Measurements from ENCODE around the gene HDAC9. TPM values are rescaled to one million over a fixed set of nuclear protein-coding genes. Genes with fewer than 3 reads are reported as not detected.
"Not testable (repeated sequence)": the region's sequence is repeated elsewhere in the genome, so short reads cannot be mapped to it uniquely, and the experiment has no call there.

HDAC9 gene
- polyA plus RNA-seq, 1 donor: 18.6 TPM

- peak; percentile 42 for DNase-seq
Measured at GRCh38 chr7:18903695-18904094, 408.1 kb downstream of the HDAC9 start.

GRCh38 chr7:18905316-18905943 is 409.9 kb downstream of the HDAC9 start:
- no peak for DNase-seq

- DNase-seq: no peak
Measured at GRCh38 chr7:18906901-18907300, 411.4 kb downstream of the HDAC9 start.

GRCh38 chr7:18913106-18913505 is 417.6 kb downstream of the HDAC9 start:
- peak; percentile 22 for DNase-seq

- no peak for DNase-seq
Measured at GRCh38 chr7:18916826-18917225, 421.3 kb downstream of the HDAC9 start.

GRCh38 chr7:18927134-18927533 is 431.6 kb downstream of the HDAC9 start:
- DNase-seq: no peak

GRCh38 chr7:18936265-18936664 is 440.7 kb downstream of the HDAC9 start:
- no peak for DNase-seq

- no peak for DNase-seq
Measured at GRCh38 chr7:18939771-18940592, 444.4 kb downstream of the HDAC9 start.

- no peak for DNase-seq
Measured at GRCh38 chr7:18940593-18941134, 445.1 kb downstream of the HDAC9 start.

GRCh38 chr7:18941207-18941606 is 445.7 kb downstream of the HDAC9 start:
- no peak for DNase-seq

GRCh38 chr7:18948521-18948920 is 453.0 kb downstream of the HDAC9 start:
- DNase-seq: no peak

GRCh38 chr7:18952846-18953245 is 457.3 kb downstream of the HDAC9 start:
- DNase-seq: no peak

- no peak for DNase-seq
Measured at GRCh38 chr7:18958627-18959026, 463.1 kb downstream of the HDAC9 start.

- no peak for DNase-seq
Measured at GRCh38 chr7:18960725-18961124, 465.2 kb downstream of the HDAC9 start.

GRCh38 chr7:18962031-18962430 is 466.5 kb downstream of the HDAC9 start:
- DNase-seq: no peak

- no peak for DNase-seq
Measured at GRCh38 chr7:18965657-18966056, 470.1 kb downstream of the HDAC9 start.

GRCh38 chr7:18967755-18968154 is 472.2 kb downstream of the HDAC9 start:
- DNase-seq: not testable (repeated sequence)

GRCh38 chr7:18971839-18972238 is 476.3 kb downstream of the HDAC9 start:
- no peak for DNase-seq

- no peak for DNase-seq
Measured at GRCh38 chr7:18974803-18975202, 479.3 kb downstream of the HDAC9 start.

GRCh38 chr7:18975276-18975675 is 479.7 kb downstream of the HDAC9 start:
- no peak for DNase-seq

- DNase-seq: no peak
Measured at GRCh38 chr7:18975689-18976280, 480.2 kb downstream of the HDAC9 start.

GRCh38 chr7:18976715-18977471 is 481.3 kb downstream of the HDAC9 start:
- DNase-seq: no peak

GRCh38 chr7:18978108-18978495 is 482.6 kb downstream of the HDAC9 start:
- no peak for DNase-seq

Data from hindlimb muscle (tissue), 1 donor.